LNCaP clone FGC (cell line): ENCODE measurements around the gene UXS1.

Source experiments
- DNase-seq: peaks from one replicate; pipeline ENCODE4 v3.0.0-alpha.2; 2011; ENCODE audit warnings: low read depth
- H3K4me3 ChIP-seq: 2 replicates; pipeline ENCODE4 v1.5.1; 2011; ENCODE audit warnings: mild to moderate bottlenecking, low read depth, low read length, control low read depth
- TF ChIP-seq, protein P1 (sequence below): IDR thresholded peaks from 2 replicates; pipeline ENCODE4 v1.5.1; 2012; ENCODE audit warnings: mild to moderate bottlenecking; ENCODE audit not compliant: control insufficient read depth, insufficient read depth; ENCODE audit errors: extremely low read depth

Gene UXS1

DNA sequence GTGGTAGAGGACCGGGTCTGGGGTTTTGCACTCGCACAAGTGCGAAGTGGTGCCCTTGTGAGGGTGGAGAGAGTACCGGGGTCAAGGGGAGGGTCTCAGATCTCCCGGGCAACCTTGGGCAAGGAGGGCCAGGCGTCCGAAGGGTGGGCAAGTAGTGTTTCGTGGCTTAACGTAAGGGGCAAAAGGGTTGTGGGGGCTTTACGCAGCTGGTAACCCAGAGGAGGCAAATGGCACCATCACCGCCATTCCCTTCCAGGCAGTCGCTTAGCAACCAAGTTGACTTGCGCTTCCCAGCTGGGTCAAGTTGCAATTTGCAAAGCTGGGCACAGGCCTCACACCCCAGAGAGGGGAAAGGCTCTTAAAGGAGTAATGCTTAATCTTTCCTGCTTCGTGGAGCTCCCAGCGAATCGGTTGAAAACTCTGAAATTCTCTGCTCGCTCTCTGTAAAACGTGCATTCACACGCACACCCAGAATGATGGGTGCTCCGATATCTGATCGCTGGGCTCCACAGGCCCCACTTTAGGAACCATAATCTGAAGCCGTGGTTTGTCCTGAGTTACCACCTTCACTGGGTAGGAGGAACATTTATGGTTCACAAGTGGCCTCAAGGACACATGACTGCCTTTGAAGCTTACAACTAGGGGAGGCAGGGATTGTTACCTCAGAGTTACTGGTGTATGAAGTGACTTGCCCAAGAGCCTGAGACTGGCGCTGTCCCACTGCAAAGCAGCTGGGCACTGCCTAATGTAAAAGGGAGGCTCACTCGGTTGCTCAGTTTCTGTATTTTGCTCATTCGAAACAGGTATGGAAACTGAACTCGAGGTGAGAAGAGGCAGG lies 127.9 kb downstream of the UXS1 start:
- TF ChIP-seq, protein P1, sequence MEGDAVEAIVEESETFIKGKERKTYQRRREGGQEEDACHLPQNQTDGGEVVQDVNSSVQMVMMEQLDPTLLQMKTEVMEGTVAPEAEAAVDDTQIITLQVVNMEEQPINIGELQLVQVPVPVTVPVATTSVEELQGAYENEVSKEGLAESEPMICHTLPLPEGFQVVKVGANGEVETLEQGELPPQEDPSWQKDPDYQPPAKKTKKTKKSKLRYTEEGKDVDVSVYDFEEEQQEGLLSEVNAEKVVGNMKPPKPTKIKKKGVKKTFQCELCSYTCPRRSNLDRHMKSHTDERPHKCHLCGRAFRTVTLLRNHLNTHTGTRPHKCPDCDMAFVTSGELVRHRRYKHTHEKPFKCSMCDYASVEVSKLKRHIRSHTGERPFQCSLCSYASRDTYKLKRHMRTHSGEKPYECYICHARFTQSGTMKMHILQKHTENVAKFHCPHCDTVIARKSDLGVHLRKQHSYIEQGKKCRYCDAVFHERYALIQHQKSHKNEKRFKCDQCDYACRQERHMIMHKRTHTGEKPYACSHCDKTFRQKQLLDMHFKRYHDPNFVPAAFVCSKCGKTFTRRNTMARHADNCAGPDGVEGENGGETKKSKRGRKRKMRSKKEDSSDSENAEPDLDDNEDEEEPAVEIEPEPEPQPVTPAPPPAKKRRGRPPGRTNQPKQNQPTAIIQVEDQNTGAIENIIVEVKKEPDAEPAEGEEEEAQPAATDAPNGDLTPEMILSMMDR, result no peak
- DNase-seq, result no peak
- no peak overlapping the region for H3K4me3 ChIP-seq

DNA sequence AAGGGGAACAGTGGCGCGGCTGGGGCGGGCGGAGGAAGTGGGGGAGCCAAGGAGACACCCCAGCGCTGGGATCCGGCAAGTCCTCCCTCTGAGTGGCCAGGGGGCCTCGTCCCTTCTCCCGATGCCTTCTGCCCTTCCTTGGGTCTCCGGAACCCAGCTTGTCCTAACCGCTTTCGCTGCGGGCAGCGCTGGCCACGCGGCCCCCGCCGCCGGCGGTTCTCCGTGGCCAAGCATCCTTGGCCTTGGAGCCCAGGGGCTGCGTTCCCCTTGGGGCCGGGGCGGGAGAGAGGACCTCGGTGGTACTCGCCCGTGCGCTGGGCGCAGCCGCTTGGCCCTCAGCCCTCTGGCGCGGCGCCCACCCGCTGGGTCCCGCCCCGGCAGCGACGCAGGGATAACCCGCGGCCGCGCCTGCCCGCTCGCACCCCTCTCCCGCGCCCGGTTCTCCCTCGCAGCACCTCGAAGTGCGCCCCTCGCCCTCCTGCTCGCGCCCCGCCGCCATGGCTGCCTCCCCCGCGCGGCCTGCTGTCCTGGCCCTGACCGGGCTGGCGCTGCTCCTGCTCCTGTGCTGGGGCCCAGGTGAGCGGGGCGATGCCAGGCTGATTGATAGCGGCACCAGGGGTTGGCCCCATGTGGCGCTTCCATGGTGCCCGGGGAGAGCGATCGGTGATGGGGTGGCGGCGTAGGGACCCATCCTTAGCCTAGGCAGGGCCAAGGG lies 128.7 kb downstream of the UXS1 start:
- DNase-seq, result no peak
- TF ChIP-seq, protein P1, result no peak
- H3K4me3 ChIP-seq, result no peak overlapping the region

DNA sequence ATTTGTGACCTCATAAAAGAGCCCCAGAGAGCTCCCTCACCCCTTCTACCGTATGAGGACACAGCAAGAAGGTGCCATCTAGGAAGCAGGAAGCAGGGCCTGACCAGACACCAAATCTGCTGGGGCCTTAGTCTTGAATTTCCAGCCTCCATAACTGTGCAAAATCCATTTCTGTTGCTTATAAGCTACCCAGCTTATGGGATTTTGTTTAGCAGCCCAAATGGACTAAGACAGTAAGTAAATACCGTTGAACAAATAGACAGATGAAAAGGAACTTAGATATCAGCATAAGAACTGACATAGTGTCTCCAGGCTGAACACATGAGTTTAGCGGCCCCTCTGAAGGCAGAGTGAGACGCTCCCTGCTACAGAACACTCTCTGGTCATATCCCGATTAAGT lies 130.9 kb downstream of the UXS1 start:
- DNase-seq, result no peak
- TF ChIP-seq, protein P1, result no peak
- H3K4me3 ChIP-seq, result no peak overlapping the region

DNA sequence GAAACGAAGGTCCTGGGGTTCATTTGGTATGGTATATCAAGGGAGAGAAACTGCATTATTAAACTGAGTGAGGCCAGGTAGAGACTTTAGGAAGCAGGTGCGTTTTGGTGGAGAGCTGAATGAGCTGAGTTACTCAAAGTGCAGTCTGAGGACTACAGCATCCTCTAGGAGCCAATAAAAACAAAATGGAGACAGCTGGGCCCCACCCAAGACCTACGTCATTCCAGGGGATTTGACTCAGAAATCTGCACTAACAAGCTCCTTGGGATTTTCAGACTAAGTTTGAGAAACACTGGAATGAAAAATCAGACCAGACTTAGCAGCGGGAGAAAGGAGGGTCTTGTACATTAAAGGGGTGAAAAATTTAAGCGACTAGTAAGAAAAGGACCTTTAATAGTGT lies 131.5 kb downstream of the UXS1 start:
- no peak for DNase-seq
- TF ChIP-seq, protein P1, result no peak
- no peak overlapping the region for H3K4me3 ChIP-seq

- TF ChIP-seq, protein P1, result no peak
- no peak overlapping the region for H3K4me3 ChIP-seq
- DNase-seq, result no peak
These were observed 132.3 kb downstream of the UXS1 start for GRCh38 chr2:106061611-106062349.

DNA sequence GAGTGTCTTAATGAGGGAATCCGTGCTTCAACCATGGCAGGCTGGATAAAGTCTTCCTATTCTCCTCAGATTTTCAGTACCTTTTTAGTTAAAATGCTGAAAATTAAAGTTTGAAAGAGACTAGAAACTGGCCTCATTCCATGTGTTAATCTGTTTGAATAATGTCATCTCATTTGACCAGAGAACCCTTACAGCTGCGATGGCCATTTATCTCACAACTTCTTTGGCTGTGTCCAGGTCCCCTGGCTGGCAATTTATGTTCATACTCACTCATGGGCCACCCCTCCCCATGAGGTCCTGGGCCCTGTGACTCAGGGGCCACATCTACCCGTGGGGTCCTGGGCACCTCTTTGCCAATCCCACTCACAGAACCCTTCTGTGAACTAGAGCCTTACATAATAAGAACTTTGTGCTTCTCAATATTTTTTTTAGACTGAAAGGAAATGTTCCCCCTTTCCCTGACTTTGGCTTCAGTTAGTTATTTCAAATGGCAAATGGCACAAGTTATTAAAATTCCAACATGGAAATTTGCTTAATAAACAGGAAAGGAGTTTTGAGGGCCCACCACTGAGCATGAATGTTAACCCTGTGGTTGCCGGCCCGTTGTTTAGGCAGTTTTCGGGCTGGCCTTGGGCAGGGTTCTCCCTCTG lies 134.6 kb downstream of the UXS1 start:
- TF ChIP-seq, protein P1, result no peak
- DNase-seq, result no peak
- H3K4me3 ChIP-seq, result no peak overlapping the region
